Stimulated activated CD8-positive, alpha-beta memory T cell treated with anti-CD3 and anti-CD28 coated beads, Interleukin-12 subunit alpha, Interleukin-12 subunit beta, amount 100 ng/mL, for 4 hours (primary cell): ENCODE data around the gene ZC2HC1B.

Experiments
- DNase-seq: peaks from one replicate; pipeline ENCODE4 v3.0.0-alpha.2; 2020; ENCODE audit warnings: low read depth

Gene ZC2HC1B

GRCh38 chr6:143961886-143962878 is 97.9 kb downstream of the ZC2HC1B start:
- no peak for DNase-seq

DNA sequence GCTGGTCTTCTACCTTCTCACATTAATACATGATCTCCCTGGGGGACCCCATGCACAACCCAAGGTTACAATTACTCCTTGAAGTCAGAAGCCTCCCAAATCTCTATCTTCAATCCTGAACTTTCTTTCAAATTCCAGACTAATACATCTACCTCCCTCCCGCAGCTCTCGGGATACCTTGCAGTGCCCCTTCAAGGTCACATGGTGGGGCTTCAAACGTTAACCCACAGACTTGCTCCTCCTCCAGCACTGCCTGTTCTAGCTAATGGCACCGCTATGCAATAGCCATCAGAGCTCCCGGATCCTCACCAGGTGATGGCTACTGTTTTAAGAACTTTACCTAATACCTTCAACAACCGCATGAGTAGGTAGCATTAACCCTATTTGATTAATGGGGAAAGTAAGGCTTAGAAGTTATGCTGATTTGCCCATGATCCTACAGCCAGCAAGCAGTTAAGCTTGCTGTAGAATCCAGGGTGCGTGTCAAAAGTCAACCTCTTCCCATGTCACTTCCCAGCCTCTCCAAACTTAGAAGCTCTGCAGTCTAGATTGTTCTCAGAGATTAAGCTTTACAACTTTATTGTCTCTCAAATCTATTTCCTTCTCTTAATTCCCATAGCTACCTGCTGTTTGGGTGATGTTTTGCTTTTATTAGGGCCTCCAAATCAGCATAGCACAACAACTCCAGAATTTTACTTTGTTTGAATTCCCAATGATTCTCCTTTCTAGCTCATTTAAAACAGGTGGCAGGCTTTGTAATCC is 99.1 kb downstream of the ZC2HC1B start:
- no peak for DNase-seq

GRCh38 chr6:143964674-143965081 is 100.4 kb downstream of the ZC2HC1B start:
- no peak for DNase-seq

GRCh38 chr6:143965503-143966171 is 101.4 kb downstream of the ZC2HC1B start:
- DNase-seq: no peak

GRCh38 chr6:143966312-143966711 is 102.0 kb downstream of the ZC2HC1B start:
- DNase-seq: no peak

DNA sequence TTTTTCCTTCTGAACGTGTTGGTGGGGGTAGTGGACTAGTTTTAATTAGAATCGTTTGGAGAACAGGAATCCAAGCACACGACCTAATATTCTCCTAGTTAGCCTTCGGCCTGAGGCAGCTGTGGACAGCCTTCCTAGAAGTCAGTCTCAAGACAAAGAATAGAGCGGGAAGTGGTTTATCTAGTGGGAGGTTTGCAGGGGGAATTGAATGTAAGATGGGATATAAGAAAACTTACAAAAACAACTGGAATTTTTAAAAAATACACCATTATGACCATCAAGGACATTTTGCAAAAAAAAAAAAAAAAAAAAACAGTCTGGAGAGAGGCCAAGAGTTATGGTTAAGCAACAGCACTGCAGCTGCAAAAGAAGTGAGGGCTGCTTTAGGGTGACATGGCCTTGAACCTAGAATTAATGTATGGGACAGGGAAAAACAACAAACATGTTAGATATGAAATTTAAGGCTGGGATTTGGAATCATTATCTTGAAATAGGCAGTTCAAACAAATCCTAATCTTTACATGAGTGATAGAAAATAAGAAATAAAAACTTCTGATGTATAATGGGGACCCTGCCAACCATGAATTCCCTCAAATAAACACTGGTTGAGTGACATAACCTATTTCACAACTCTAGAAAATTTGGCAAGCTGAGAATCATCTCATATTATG is 103.6 kb downstream of the ZC2HC1B start:
- DNase-seq: no peak

DNA sequence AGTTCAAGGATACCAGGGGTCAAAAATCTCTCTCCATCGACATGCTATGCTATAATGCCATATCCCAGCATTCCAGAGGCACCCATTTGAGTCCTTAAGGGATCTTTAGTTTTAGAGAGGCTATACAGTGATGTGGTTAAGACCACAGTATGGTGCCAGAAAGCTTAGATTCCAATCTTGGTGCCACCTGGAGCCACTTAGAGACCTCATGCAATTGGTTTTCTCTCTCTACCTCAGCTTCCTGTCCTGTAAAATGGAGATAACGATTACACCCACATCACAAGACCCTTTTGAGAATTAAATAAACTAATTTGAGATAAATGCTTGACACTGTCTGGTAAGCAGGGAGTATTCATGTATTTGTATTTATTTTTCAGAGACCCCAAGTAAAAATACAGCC is 104.8 kb downstream of the ZC2HC1B start:
- DNase-seq: no peak

DNA sequence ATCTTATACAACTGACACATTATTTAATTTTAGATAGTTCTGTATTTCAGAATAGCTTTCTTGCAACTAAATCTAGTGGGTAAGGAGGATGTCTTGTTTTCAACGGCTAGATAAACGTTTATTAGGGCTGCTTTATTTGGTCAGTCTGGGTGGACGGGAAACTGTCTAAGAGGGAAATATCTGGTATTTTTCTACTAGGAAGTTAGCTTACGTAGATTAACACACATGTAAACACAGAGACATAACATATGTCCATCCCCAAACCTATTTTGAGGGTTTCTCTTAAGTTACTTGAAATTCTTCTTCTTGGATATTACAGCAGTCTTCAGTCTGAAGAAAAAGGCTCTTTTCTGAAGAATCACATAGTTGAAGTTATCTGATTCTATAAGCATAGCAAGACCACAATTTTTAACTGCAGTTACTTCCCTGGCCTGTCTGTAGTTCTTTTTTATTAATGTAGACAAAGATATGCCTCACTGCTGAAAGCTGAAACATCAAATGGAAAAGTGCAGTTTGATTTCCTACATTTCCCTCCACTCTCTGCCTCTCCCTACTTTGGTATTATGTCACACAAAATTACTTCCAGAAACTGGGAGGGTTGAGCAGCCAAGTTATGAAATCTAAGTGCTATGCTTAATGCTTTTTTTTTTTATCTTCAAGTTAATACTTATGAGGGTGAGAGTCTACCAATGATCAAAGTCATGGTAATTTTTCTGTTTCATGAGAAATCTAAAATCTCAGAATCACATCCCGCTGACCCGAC is 106.4 kb downstream of the ZC2HC1B start:
- DNase-seq: no peak

DNA sequence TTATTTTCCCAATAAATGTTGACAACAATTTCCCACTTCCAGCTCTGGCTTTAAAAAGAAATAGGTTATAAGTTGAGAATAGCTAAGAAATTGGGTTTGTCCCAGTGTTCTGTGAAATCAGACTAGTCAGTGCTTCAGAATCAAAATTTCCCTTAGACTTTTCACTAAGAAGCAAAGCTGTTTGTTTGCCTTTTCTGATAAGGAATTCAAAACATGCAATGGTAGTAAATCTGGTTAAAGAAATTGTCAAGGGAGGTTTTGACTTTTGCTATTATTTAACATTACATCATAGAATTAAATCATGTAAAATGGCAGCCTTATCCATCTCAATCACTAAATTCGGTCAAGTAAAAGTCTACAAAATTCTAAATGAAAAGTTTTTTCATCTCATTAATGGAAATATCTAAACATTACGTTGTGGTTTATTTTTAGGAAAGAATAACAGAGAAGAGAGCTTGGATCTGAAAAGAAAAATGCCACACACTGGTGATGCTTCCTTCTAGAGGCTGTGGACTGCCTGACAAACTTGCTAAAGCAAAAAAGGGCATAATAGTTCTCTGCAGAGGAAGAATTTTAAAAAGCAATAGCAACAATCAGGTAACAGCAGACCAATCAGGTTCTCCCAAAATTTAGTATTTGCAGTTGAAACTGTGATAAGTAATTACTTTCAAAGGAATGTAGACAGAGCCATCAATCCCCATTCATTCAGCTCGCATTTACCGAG is 107.4 kb downstream of the ZC2HC1B start:
- no peak for DNase-seq

DNA sequence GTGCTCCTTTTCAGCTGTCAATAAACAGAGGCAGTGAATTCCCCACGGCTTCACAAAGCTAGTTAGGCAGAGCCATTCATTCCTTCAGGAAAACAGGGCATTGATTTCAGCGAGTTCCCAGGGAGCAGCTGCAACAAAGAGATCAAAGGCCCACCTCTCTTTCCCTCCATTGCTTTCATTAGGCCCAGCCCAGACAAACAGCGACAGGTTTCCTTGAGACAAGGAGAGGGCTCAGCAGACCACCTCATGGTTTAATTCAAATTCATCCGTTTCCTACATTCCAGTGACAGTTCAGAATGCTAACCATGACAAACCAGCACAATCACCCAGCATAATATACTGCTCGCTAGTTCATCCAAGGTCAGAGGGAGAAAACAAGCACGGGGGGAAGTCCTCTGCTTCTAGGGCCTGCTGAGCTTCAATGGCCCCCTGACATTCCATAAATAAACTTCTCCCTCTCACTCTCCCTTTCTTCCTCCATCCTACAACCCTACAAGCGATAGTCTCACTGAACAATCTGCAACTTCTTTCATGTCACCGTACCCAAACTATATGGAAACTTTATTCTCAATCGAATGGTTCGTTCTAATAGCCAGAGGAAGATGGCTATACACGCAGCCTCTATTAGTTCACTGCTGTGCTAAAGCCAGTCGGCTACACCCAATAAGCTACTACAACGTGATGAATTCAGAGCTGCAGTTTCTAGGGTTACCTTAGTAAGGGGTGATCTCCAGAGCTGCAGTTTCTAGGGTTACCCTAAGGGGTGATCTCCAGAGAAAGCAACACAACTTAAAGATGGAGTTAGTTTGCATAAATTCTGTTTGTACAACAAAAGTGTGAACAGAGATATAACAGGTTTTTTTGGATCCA is 109.1 kb downstream of the ZC2HC1B start:
- no peak for DNase-seq

DNA sequence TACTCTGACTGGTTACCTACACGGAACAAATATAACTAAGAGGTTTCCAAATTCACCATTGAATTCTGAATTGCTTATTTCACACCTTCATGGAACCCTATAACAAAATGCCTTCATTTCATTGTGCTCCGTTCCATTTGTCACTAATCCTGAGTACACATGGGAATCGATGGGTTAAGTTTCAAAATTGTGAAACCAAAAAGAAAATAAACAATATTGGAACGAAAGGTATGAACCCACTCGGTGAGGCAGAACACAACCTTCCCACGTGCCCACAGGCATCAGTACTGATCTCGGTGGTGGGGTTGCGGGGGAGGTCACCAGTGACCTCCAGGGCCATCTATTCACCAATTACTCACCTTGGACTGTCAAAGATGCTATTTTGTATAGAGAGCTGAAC is 109.8 kb downstream of the ZC2HC1B start:
- no peak for DNase-seq

DNA sequence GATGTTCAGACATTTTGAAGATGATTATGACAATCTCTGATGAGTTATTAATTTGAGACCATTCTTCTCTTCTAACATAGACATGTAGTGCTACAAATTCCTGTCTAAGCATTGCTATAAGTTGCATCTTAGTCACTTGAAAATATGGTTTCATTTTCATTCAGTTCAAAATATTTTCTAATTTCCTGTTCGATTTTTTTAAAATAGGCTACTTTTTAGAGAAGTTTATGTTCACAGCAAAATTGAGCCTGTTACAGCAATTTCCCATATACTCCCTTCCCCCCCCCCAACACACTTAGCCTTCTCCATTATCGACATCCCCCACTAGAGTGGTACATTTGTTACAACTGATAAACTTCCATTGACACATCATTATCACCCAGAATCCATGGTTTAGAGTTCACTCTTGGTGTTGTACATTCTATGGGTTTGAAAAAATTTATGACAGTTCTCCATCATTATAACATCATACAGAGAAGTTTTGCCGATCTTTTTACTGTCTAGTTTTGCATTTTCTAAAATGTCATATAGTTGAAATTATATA is 112.6 kb downstream of the ZC2HC1B start:
- no peak for DNase-seq

- DNase-seq: no peak
Observed at GRCh38 chr6:143980921-143981320, 116.6 kb downstream of the ZC2HC1B start.

DNA sequence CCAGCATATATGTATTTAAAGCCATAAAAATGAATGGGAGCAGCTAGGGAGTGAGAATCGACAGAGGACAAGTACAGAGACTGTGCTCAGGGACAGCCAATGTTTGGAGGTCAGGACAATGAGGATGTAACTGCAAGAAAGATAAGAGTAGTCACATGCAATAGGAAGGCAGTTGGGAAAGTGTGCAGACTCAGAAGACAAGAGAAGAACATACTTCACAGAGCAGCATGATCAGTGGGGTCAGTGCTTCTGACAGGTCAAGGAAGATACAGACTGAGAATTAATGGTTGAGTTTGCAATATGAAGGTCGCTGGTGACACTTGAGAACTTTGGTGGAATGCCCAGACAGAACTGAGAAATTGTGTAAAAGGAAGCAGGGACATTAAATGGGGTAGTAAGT is 118.7 kb downstream of the ZC2HC1B start:
- DNase-seq: no peak

- DNase-seq: no peak
Observed at GRCh38 chr6:143984666-143985065, 120.4 kb downstream of the ZC2HC1B start.

DNA sequence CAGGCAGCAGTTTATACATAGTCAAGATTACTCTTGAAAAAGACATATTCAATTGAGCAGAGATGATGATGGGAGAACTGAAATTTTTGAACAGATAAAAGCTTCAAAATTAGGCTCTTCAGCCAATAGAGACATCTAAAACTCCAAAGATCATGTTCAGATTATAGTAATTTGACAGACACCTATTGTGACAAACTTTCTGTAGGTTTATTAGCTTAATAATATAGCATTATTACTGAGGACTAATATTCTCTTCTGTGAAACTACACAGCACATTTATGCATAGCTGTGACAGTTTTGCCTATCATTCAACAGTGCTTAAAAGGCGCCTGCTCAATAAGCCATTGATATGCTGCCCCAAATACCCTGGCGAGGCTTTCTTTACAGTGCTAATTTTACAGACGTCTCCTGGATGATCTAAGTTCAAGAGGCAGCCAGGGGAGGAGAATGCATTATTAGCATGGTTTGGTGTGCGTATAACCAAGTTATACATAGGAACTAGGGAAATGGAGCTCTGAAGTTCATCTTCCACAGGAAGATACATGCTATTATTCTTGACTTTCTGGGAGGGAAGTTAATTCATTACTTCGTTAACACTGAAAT is 122.3 kb downstream of the ZC2HC1B start:
- no peak for DNase-seq
